Type B pancreatic cell (in vitro differentiated cells): Measurements from ENCODE around the gene ARMC7. TPM values are rescaled to one million over a fixed set of nuclear protein-coding genes. Genes with fewer than 3 reads are reported as not detected.
"Not testable (repeated sequence)": the region's sequence is repeated elsewhere in the genome, so short reads cannot be mapped to it uniquely, and the experiment has no call there.

Experiments
- DNase-seq: peaks from one replicate; pipeline ENCODE4 v3.0.0; 2021; ENCODE audit warnings: mixed read lengths; ENCODE audit not compliant: unreplicated experiment; ENCODE audit errors: extremely low spot score
- H3K27ac Mint-ChIP-seq: 2 replicates; pipeline ENCODE4 v1.8.0; 2021; ENCODE audit warnings: mild to moderate bottlenecking, mixed read lengths
- H3K27me3 Mint-ChIP-seq: 2 replicates; pipeline ENCODE4 v1.8.0; 2021; ENCODE audit warnings: mixed read lengths
- H3K36me3 Mint-ChIP-seq: 2 replicates; pipeline ENCODE4 v1.8.0; 2021; ENCODE audit warnings: mixed read lengths
- H3K4me1 Mint-ChIP-seq: one replicate; pipeline ENCODE4 v1.8.0; 2021; ENCODE audit warnings: mixed read lengths; ENCODE audit not compliant: unreplicated experiment
- H3K4me3 Mint-ChIP-seq: 2 replicates; pipeline ENCODE4 v1.8.0; 2021; ENCODE audit warnings: mild to moderate bottlenecking, mixed read lengths
- H3K9me3 Mint-ChIP-seq: 2 replicates; pipeline ENCODE4 v1.8.0; 2021; ENCODE audit warnings: mixed read lengths
- CTCF ChIP-seq: fragments of 200-600 bp; sonication (generic); conservative IDR thresholded peaks from 2 replicates; pipeline ENCODE4 v1.5.0; 2021; ENCODE audit warnings: antibody characterized with exemption, mild to moderate bottlenecking
- total RNA-seq: library from RNA; stranded (reverse); gene quantifications from 2 replicates; pipeline ENCODE4 v1.2.1, GENCODE V29; 2021; ENCODE audit warnings: low replicate concordance

The ARMC7 gene
- total RNA-seq, 1 donor from 2014 or later = 14.0 TPM

- H3K36me3 Mint-ChIP-seq = peaks cover 22% of the 10 kb centered on the region
Observed at GRCh38 chr17:75154195-75155106, 44.7 kb downstream of the ARMC7 start, which contains the start of gene JPT1. Gene JPT1, minus strand, starts transcription at chr17:75154512. Its CDS starts 115 bp downstream, at chr17:75154397.

DNA sequence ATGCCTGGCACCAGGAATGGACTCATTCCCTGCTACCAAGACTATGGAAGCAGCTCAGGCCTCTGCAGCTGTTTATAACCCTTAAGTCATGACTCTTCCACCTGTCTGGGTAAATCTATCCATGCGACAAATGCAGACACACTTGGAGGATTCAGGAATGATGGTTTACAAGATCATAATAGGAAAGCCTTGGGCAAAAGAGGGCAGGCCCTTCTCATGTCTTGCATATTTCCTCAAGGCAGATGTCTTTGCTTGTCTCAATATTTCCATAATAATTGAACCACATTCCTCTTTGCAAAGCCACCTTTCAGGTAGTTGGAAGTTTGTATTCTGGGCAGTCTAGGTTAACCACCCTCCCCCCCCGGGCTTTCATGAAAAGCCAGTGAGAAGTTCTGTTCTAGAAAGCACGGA is 45.4 kb downstream of the ARMC7 start:
- Mint-ChIP-seq H3K36me3 (peaks cover 18% of the 10 kb centered on the region), H3K4me1 (peaks cover 19% of the 10 kb centered on the region), H3K9me3 (no peaks in the 10 kb centered on the region), H3K27ac (peak overlapping the region; percentile 95), H3K4me3 (peak overlapping the region; percentile 94), H3K27me3 (peaks cover 3% of the 10 kb centered on the region)
- no peak for TF ChIP-seq CTCF
- no peak for DNase-seq

More at GRCh38 chr17:75154195-75155106, 44.7 kb downstream of the ARMC7 start, which contains the start of gene JPT1:
- peak; percentile 96 for DNase-seq
- no peak for TF ChIP-seq CTCF
- Mint-ChIP-seq H3K27me3 (peaks cover 3% of the 10 kb centered on the region), H3K27ac (peak within 1 kb of the TSS; percentile 95), H3K4me1 (peaks cover 24% of the 10 kb centered on the region), H3K9me3 (no peaks in the 10 kb centered on the region), H3K4me3 (peak within 1 kb of the TSS; percentile 94)

- DNase-seq, H3K27me3 Mint-ChIP-seq, H3K4me3 Mint-ChIP-seq, H3K4me1 Mint-ChIP-seq, H3K27ac Mint-ChIP-seq, H3K36me3 Mint-ChIP-seq, H3K9me3 Mint-ChIP-seq: not testable (repeated sequence)
Observed at GRCh38 chr17:75158480-75158879, 48.7 kb downstream of the ARMC7 start.

DNA sequence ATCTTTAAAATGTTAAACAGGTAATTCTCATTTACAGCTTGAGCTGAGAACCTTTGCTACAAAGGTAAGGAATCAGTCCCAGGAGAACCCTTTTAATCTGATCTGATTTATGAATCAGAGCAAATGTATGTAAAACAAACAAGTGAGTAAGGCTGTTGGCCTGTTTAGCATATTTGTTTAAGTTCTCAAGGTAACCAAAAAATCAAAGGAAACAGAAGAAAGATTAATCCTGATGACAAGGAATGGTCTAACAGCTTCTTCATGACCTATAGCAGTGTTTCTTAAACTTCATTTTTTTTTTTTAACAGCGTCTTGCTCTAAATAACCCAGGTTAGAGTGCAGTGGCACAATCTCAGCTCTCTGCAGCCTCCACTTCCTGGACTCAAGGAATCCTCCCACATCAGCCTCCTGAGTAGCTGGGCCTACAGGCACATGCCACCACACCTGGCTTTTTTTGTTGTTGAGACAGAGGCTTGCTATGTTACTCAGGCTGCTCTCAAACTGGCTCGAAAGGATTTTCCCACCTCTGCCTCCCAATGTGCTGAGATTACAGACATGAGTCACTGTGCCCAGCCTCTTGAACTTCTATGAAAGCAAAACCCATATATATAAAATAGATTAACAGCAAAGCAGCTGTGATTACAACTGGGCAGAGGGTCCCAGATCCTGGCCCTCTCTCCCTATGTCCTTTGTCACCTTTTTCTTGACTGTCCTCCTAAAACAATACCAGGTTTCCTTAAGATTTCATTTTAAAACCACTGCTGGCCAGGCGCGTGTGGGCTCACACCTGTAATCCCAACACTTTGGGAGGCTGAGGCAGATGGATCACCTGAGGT is 49.6 kb downstream of the ARMC7 start:
- peaks cover 4% of the 10 kb centered on the region for H3K4me1 Mint-ChIP-seq
- H3K36me3 Mint-ChIP-seq = peaks cover 9% of the 10 kb centered on the region
- peak overlapping the region; percentile 93 for H3K27ac Mint-ChIP-seq
- peaks cover 2% of the 10 kb centered on the region for H3K27me3 Mint-ChIP-seq
- no peak for TF ChIP-seq CTCF
- H3K9me3 Mint-ChIP-seq = no peaks in the 10 kb centered on the region
- no peak overlapping the region for H3K4me3 Mint-ChIP-seq
- no peak for DNase-seq

DNA sequence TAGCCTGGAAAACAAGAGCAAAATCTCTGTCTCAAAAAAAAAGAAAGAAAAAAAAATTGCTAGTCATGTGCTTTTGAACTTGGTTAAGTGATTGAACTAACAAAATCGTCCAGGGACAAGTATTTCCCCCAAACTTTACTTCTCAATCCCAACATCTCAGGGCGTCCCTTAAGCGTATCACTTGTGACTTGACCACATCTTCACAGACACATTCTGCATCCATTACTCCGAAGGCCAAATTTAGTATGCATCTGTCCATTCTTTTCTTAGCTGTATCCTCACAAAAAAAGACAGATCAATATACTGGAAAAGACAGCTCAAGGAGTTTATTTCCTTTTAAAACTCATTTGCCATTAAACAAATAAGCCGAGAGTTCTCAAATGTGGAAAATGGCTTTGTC is 50.4 kb downstream of the ARMC7 start:
- Mint-ChIP-seq H3K9me3 (no peaks in the 10 kb centered on the region), H3K27ac (no peak overlapping the region), H3K36me3 (peaks cover 7% of the 10 kb centered on the region), H3K4me1 (no peaks in the 10 kb centered on the region), H3K27me3 (no peaks in the 10 kb centered on the region), H3K4me3 (no peak overlapping the region)
- TF ChIP-seq CTCF = no peak
- DNase-seq = no peak
